ENCODE data around the gene LACRT.
A peak's percentile ranks its signal among the peaks of the same experiment; 100 is the strongest.
"Not testable (repeated sequence)": the region's sequence is repeated elsewhere in the genome, so short reads cannot be mapped to it uniquely, and the experiment has no call there.

LACRT gene

GRCh38 chr12:54634795-54635194, at the start of gene LACRT:
TSS of gene LACRT (minus strand) at chr12:54634895. CDS start at chr12:54634841, 54 bp downstream.
- DNase-seq, result no peak

GRCh38 chr12:54683398-54683797, 48.7 kb upstream of the LACRT start:
- DNase-seq, result no peak

- DNase-seq, result no peak
These were observed 48.0 kb upstream of the LACRT start for GRCh38 chr12:54682674-54683073.

GRCh38 chr12:54680374-54680773, 45.7 kb upstream of the LACRT start:
- DNase-seq, result no peak

GRCh38 chr12:54678131-54678530, 43.4 kb upstream of the LACRT start:
- no peak for DNase-seq

GRCh38 chr12:54667945-54668344, 33.2 kb upstream of the LACRT start:
- DNase-seq, result no peak

GRCh38 chr12:54666008-54666407, 31.3 kb upstream of the LACRT start:
- no peak for DNase-seq

GRCh38 chr12:54665022-54665635, 30.4 kb upstream of the LACRT start:
- DNase-seq, result not testable (repeated sequence)

GRCh38 chr12:54663603-54664002, 28.9 kb upstream of the LACRT start:
- no peak for DNase-seq

GRCh38 chr12:54662026-54662425, 27.3 kb upstream of the LACRT start:
- no peak for DNase-seq

- DNase-seq, result peak in 1 of 14 donors; percentile 9
These were observed 26.4 kb upstream of the LACRT start for GRCh38 chr12:54661048-54661447.

- DNase-seq, result peak in 3 of 14 donors; percentile 12 to 69 (median 18)
These were observed 25.7 kb upstream of the LACRT start for GRCh38 chr12:54660320-54660962.

- no peak for DNase-seq
These were observed 23.9 kb upstream of the LACRT start for GRCh38 chr12:54658306-54659264.

- DNase-seq, result no peak
These were observed 22.5 kb upstream of the LACRT start for GRCh38 chr12:54657105-54657607.

- DNase-seq, result peak in 3 of 14 donors; percentile 1 to 53 (median 3)
These were observed 20.2 kb upstream of the LACRT start for GRCh38 chr12:54654926-54655325.

GRCh38 chr12:54653025-54653424, 18.3 kb upstream of the LACRT start:
- no peak for DNase-seq

GRCh38 chr12:54650889-54651288, 16.2 kb upstream of the LACRT start:
- DNase-seq, result no peak

GRCh38 chr12:54650409-54650808, 15.7 kb upstream of the LACRT start:
- no peak for DNase-seq

GRCh38 chr12:54649825-54650224, 15.1 kb upstream of the LACRT start:
- DNase-seq, result no peak

GRCh38 chr12:54648265-54648664, 13.6 kb upstream of the LACRT start, which contains the start of gene DCD:
TSS of gene DCD (minus strand) at chr12:54648365. CDS start at chr12:54648303, 62 bp downstream.
- DNase-seq, result no peak

GRCh38 chr12:54641554-54641953, 6.9 kb upstream of the LACRT start:
- DNase-seq, result no peak

- no peak for DNase-seq
These were observed 6.4 kb upstream of the LACRT start for GRCh38 chr12:54641089-54641488.

- not testable (repeated sequence) for DNase-seq
These were observed 4.4 kb upstream of the LACRT start for GRCh38 chr12:54639112-54639511.

All from C1 segment of cervical spinal cord (tissue), 14 donors.